ENCODE results near the gene TMEM205. TPM values are rescaled to one million over a fixed set of nuclear protein-coding genes. Genes with fewer than 3 reads are reported as not detected.

TMEM205 gene
- total and polyA plus RNA-seq, 3 donors from 2014 or later: 132 to 213 (median 174) TPM

GRCh38 chr19:11375143-11375948 lies 29.3 kb upstream of the TMEM205 start:
- Histone ChIP-seq H3K27me3 (no peaks in the 10 kb centered on the region), H3K9me3 (no peaks in the 10 kb centered on the region), H3K4me3 (peak overlapping the region; percentile 72 to 73), H3K36me3 (ENCODE audit: low read depth, missing control alignments) (no peaks in the 10 kb centered on the region), H3K27ac (peak overlapping the region; percentile 75 to 97), H3K4me1 (peaks cover 18% of the 10 kb centered on the region)
- peak; percentile 61 for DNase-seq
- WGBS, 2 donors: 2 to 4% methylated on average over 21 to 27 of the region's 27 CpGs
- TF ChIP-seq POLR2A (IDR thresholded peaks at IDR 0.05): peak; percentile 82
- TF ChIP-seq CTCF (IDR thresholded peaks at IDR 0.05): peak in 1 of 3 experiments; percentile 0
- intact Hi-C loops (cut with DNase I; ENCODE audit: low total_unique reads): loop anchor here (10.0 kb wide), 1 partner anchor 81 kb away; the partner anchor contains the start of gene TSPAN16

- H3K27ac ChIP-seq: peak within 1 kb of the TSS; percentile 94 to 97
- WGBS, 2 donors: 0 to 1% methylated on average over 32 to 44 of the region's 44 CpGs
- TF ChIP-seq POLR2A (IDR thresholded peaks at IDR 0.05): no peak
- TF ChIP-seq CTCF (IDR thresholded peaks at IDR 0.05): no peak
- intact Hi-C loops (cut with DNase I; ENCODE audit: low total_unique reads): loop anchor here (10.0 kb wide), 1 partner anchor 80 kb away; the partner anchor contains the start of gene TSPAN16
- H3K9me3 ChIP-seq: no peaks in the 10 kb centered on the region
- DNase-seq: peak; percentile 99
- no peaks in the 10 kb centered on the region for H3K27me3 ChIP-seq
- H3K4me1 ChIP-seq: peaks cover 15% of the 10 kb centered on the region
- H3K4me3 ChIP-seq: peak within 1 kb of the TSS; percentile 72 to 73
- no peaks in the 10 kb centered on the region for H3K36me3 ChIP-seq (ENCODE audit: low read depth, missing control alignments)
Measured at GRCh38 chr19:11374433-11375142, 28.5 kb upstream of the TMEM205 start, which contains the start of gene SWSAP1. SWSAP1 (plus strand) TSS chr19:11374666; CDS start chr19:11374681, 15 bp downstream.

GRCh38 chr19:11373885-11374432 lies 27.9 kb upstream of the TMEM205 start:
- Histone ChIP-seq H3K27ac (peak overlapping the region; percentile 94 to 97), H3K36me3 (ENCODE audit: low read depth, missing control alignments) (no peaks in the 10 kb centered on the region), H3K27me3 (no peaks in the 10 kb centered on the region), H3K4me1 (peaks cover 15% of the 10 kb centered on the region), H3K4me3 (peak overlapping the region; percentile 72 to 73), H3K9me3 (no peaks in the 10 kb centered on the region)
- no peak for TF ChIP-seq CTCF (IDR thresholded peaks at IDR 0.05)
- TF ChIP-seq POLR2A (IDR thresholded peaks at IDR 0.05): no peak
- WGBS, 2 donors: 20 to 29% methylated on average over 11 of the region's 11 CpGs
- intact Hi-C loops (cut with DNase I; ENCODE audit: low total_unique reads): loop anchor here (10.0 kb wide), 1 partner anchor 79 kb away; the partner anchor contains the start of gene TSPAN16
- no peak for DNase-seq

GRCh38 chr19:11373166-11373884 lies 27.3 kb upstream of the TMEM205 start:
- peaks cover 15% of the 10 kb centered on the region for H3K4me1 ChIP-seq
- no peak overlapping the region for H3K27ac ChIP-seq

More at GRCh38 chr19:11373166-11373884, 27.3 kb upstream of the TMEM205 start:
- Histone ChIP-seq H3K27me3 (no peaks in the 10 kb centered on the region), H3K9me3 (no peaks in the 10 kb centered on the region), H3K36me3 (ENCODE audit: low read depth, missing control alignments) (no peaks in the 10 kb centered on the region), H3K4me3 (no peak overlapping the region)
- WGBS, 2 donors: 48% methylated on average over 10 of the region's 10 CpGs
- intact Hi-C loops (cut with DNase I; ENCODE audit: low total_unique reads): loop anchor here (10.0 kb wide), 1 partner anchor 79 kb away; the partner anchor contains the start of gene TSPAN16
- TF ChIP-seq CTCF (IDR thresholded peaks at IDR 0.05): no peak
- no peak for TF ChIP-seq POLR2A (IDR thresholded peaks at IDR 0.05)
- peak; percentile 76 for DNase-seq
